Thymus (tissue), 11 donors: ENCODE data around the gene SPRR3. TPM values are rescaled to one million over a fixed set of nuclear protein-coding genes. Genes with fewer than 3 reads are reported as not detected.

Experiments
- DNase-seq, 9 donors: peaks; one replicate each; pipeline ENCODE4 v3.0.0-alpha.2; 2013; ENCODE audit warnings: low spot score in 9 of 9, low read depth in 6 of 9, missing footprints in 1 of 9
- H3K27ac ChIP-seq, 2 donors: one replicate each; pipeline ENCODE4 v1.5.1; 2013; ENCODE audit warnings: control low read depth in 1 of 2, low read depth in 1 of 2, low read length in 1 of 2, mild to moderate bottlenecking in 1 of 2, moderate library complexity in 1 of 2
- H3K27me3 ChIP-seq, 2 donors: one replicate each; pipeline ENCODE4 v1.5.1; 2013; ENCODE audit warnings: low read length in 1 of 2; ENCODE audit not compliant: control insufficient read depth in 2 of 2, insufficient read depth in 1 of 2
- H3K36me3 ChIP-seq, 2 donors: one replicate each; pipeline ENCODE4 v1.5.1; 2013; ENCODE audit warnings: low read length in 1 of 2, mild to moderate bottlenecking in 1 of 2, moderate library complexity in 1 of 2; ENCODE audit not compliant: control insufficient read depth in 2 of 2, insufficient read depth in 2 of 2
- H3K4me1 ChIP-seq, 2 donors: one replicate each; pipeline ENCODE4 v1.5.1; 2013; ENCODE audit warnings: low read length in 2 of 2; ENCODE audit not compliant: control insufficient read depth in 2 of 2, insufficient read depth in 2 of 2
- H3K4me3 ChIP-seq, 2 donors: one replicate each; pipeline ENCODE4 v1.5.1; 2013; ENCODE audit warnings: low read length in 2 of 2, control low read depth in 1 of 2, mild to moderate bottlenecking in 1 of 2
- H3K9me3 ChIP-seq, 2 donors: one replicate each; pipeline ENCODE4 v1.5.1; 2013; ENCODE audit warnings: low read length in 1 of 2, mild to moderate bottlenecking in 1 of 2; ENCODE audit not compliant: control insufficient read depth in 2 of 2, insufficient read depth in 1 of 2
- WGBS: extraction: QIAGEN DNeasy Blood & Tissue Kit; methylation state at CpG from one replicate; pipeline ENCODE4 v1.1.7; 2013; 5-methylcytosine and 5-hydroxymethylcytosine counted together
- polyA plus RNA-seq: library from polyadenylated mRNA; stranded (reverse); fragments of 200-250 nt; gene quantifications from one replicate; pipeline ENCODE4 v1.2.3, GENCODE V29; 2013
- total RNA-seq: library from RNA; stranded (reverse); fragments of 120-200 nt; gene quantifications from one replicate; pipeline ENCODE4 v1.2.4, GENCODE V29; 2013
- donor health status: healthy.

SPRR3 gene
- total and polyA plus RNA-seq, 2 donors = 0.28 to 9.7 TPM

DNA sequence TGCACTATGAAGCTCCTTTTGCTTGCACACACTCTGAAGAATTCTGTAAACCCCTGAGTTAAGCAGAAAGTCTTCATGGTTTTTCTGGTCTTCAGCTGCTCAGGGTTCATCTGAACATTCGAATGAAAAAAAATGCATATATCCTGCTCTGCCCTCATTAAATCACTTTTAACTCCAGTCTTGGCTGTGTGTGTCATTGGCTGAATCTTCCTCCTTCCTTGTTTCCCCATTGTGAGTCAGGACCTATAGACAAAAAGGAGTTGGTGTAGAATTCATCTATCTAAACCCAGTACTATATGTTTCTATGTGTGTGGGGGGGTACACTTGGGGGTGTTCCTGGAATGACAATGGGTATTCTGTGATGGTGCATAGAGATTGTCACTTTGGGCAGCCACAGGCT, 22.9 kb downstream of the SPRR3 start:
- Histone ChIP-seq H3K4me1 (no peaks in the 10 kb centered on the region), H3K36me3 (no peaks in the 10 kb centered on the region), H3K27me3 (no peaks in the 10 kb centered on the region), H3K27ac (no peak overlapping the region), H3K4me3 (no peak overlapping the region), H3K9me3 (no peaks in the 10 kb centered on the region)
- DNase-seq = no peak
- 95% methylated on average over 1 of the region's 1 CpG for WGBS

DNA sequence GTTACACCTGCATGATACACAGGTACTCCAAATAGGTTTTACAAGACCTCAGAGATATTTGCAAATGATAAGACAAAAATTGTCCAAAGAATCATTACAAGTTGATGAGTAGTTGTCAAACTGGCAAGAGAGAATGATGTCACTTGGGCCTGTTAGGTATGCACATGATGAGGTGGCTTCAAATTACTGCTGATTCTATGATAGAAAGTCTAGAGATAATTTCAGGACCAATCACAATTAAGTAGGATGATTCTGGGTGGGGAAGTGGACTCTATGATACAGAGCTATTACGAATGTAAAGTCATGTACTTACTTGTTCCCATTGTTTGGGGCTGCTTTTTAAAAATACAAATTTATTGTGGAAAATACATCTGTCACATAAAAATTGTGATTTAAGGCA, 24.2 kb downstream of the SPRR3 start:
- no peak overlapping the region for H3K27ac ChIP-seq
- no peak for DNase-seq
- H3K4me3 ChIP-seq = no peak overlapping the region
- H3K9me3 ChIP-seq = no peaks in the 10 kb centered on the region
- no peaks in the 10 kb centered on the region for H3K27me3 ChIP-seq
- H3K4me1 ChIP-seq = no peaks in the 10 kb centered on the region
- WGBS = 88% methylated on average over 1 of the region's 1 CpG
- H3K36me3 ChIP-seq = no peaks in the 10 kb centered on the region

DNA sequence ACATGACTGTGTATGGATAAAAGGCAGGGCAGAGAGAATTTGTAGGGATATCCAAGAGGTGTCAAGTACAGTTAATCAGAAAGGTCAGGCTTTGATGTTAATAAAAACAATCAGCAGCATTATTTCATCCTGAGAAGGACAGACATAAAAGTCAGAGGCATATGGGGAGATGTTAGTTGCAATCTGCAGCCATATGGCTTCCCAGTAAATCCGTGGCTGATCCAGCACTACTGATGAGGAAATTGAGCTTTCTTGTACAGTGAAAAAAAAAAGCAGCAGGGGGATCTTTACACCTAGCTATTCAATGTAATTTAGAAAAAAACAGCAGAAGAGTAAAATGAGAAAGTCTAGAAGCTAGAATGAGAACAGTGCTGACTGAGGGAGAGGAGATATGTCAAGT, 27.2 kb downstream of the SPRR3 start:
- Histone ChIP-seq H3K27ac (no peak overlapping the region), H3K9me3 (no peaks in the 10 kb centered on the region), H3K4me1 (no peaks in the 10 kb centered on the region), H3K27me3 (no peaks in the 10 kb centered on the region), H3K4me3 (no peak overlapping the region), H3K36me3 (no peaks in the 10 kb centered on the region)
- 89% methylated on average over 1 of the region's 1 CpG for WGBS
- no peak for DNase-seq

DNA sequence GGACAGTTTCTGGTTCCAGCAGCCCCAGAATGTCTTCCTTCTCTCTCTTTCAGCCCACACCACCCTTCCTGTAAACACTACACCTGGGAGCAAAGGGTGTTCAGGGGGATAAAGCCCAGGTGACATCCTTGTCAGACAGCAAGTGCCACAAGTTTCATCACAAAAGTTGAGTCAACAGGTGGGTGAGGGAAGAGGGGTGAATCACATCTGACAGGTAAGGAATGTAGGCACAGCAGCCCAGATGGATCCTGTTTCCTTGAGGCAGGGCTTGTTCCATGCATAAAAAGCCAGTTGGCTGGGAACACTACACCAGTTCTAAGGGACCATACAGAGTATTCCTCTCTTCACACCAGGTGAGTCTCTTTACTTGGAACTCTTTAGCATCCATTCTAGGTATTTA, 29.3 kb downstream of the SPRR3 start, which contains the start of gene SPRR1B:
Gene SPRR1B (plus strand): TSS at position 309 of the 400 bp plus-strand sequence. CDS start 1,143 bp downstream, outside the sequence.
- Histone ChIP-seq H3K4me1 (no peaks in the 10 kb centered on the region), H3K4me3 (no peak within 1 kb of the TSS), H3K27me3 (no peaks in the 10 kb centered on the region), H3K9me3 (no peaks in the 10 kb centered on the region), H3K36me3 (no peaks in the 10 kb centered on the region), H3K27ac (no peak within 1 kb of the TSS)
- no peak for DNase-seq

DNA sequence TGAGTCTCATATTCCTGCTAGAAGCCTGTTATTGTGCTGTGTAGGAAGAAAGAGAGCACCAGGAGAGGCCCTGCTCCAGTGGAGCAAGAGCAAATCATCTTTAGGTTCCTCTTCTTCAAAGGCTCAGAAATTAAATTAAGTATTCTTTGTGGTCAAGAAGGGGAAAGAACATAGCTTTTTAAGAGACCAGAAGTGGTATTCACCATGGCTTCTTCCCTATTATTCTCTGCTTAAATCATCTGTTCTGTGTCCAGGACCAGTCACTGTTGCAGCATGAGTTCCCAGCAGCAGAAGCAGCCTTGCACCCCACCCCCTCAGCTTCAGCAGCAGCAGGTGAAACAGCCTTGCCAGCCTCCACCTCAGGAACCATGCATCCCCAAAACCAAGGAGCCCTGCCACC, 30.5 kb downstream of the SPRR3 start:
- Histone ChIP-seq H3K4me1 (no peaks in the 10 kb centered on the region), H3K4me3 (no peak overlapping the region), H3K27ac (no peak overlapping the region), H3K27me3 (no peaks in the 10 kb centered on the region), H3K9me3 (no peaks in the 10 kb centered on the region), H3K36me3 (no peaks in the 10 kb centered on the region)
- DNase-seq = no peak

DNA sequence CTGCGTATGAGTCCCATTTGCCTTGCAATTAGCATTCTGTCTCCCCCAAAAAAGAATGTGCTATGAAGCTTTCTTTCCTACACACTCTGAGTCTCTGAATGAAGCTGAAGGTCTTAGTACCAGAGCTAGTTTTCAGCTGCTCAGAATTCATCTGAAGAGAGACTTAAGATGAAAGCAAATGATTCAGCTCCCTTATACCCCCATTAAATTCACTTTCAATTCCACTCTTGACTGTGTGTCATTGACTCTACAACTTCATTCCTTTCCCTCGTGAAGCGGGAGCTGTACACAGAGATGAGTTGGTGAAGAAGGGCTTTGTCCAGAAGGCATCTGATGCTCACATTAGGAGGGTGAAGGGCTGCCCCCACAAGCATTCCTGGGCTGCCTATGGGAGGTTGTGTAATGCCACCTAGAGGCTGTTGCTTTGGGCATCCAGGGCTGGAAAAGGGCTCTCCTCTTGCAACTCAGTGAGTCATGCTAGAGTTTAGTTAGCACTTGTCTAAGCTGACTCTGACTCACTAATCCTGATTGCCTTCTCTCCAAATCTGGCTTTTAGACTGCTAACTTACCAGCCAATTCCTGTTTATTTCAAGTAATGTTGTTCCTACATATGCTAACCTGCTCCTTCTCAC, 31.2 kb downstream of the SPRR3 start:
- 70% methylated on average over 3 of the region's 3 CpGs for WGBS
- Histone ChIP-seq H3K27ac (no peak overlapping the region), H3K4me3 (no peak overlapping the region), H3K4me1 (no peaks in the 10 kb centered on the region), H3K36me3 (no peaks in the 10 kb centered on the region), H3K9me3 (no peaks in the 10 kb centered on the region), H3K27me3 (no peaks in the 10 kb centered on the region)
- DNase-seq = no peak

DNA sequence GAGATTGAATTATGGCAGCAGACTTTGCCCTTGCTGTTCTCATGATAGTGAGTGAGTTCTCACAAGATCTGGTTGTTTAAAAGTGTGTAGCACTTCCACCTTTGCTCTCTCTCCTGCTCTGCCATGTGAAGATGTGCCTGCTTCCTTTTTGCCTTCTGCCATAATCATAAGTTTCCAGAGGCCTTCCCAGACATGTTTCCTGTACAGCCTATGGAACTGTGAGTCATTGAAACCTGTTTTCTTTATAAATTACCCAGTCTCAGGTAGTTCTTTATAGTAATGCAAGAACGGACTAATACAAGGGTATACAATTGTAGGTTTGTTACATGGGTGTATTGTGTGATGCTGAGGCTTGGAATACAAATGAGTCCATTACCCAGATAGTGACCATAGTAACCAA, 33.7 kb downstream of the SPRR3 start:
- no peaks in the 10 kb centered on the region for H3K4me1 ChIP-seq
- no peak for DNase-seq
- H3K36me3 ChIP-seq = no peaks in the 10 kb centered on the region
- H3K4me3 ChIP-seq = no peak overlapping the region
- 93% methylated on average over 1 of the region's 1 CpG for WGBS
- no peaks in the 10 kb centered on the region for H3K9me3 ChIP-seq
- no peaks in the 10 kb centered on the region for H3K27me3 ChIP-seq
- H3K27ac ChIP-seq = no peak overlapping the region

DNA sequence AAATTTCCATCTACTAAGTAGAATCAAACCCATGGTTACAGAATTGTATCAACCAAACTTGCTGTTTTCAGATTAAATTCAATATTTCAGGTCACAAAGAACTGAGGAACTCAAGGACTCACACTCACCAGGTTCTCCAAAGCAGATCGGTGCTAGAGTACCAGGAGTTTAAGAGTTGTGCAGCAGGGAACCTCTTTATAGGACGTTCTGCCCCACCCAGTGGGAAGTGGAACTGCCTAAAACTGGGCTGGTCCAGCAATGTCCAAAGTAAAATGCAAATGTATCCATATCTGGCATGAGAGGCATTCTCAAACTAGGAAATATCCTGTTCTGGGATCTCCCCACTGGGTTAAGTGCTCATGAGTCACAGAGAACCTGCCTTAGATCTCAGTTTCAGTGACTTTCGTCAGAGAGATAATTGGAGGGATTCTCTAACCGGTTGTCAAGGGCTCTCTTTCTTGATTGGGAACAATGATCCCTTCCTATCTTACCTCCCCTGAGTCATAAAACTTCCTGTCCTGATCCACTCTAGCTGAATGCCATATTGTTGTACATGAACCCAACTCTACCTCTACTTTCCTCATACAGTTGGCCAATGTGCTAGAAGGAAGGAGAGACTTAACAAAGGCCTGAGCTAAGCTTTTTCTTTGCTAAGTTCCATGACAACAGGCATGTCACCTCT, 39.5 kb downstream of the SPRR3 start, which contains the start of gene SPRR2D:
Gene SPRR2D (minus strand): TSS at position 171 of the 682 bp plus-strand sequence. CDS start 774 bp downstream, outside the sequence.
- 76% methylated on average over 4 of the region's 4 CpGs for WGBS
- H3K9me3 ChIP-seq = no peaks in the 10 kb centered on the region
- no peak within 1 kb of the TSS for H3K27ac ChIP-seq
- no peak within 1 kb of the TSS for H3K4me3 ChIP-seq
- no peaks in the 10 kb centered on the region for H3K36me3 ChIP-seq
- no peak for DNase-seq
- H3K4me1 ChIP-seq = no peaks in the 10 kb centered on the region
- H3K27me3 ChIP-seq = no peaks in the 10 kb centered on the region

DNA sequence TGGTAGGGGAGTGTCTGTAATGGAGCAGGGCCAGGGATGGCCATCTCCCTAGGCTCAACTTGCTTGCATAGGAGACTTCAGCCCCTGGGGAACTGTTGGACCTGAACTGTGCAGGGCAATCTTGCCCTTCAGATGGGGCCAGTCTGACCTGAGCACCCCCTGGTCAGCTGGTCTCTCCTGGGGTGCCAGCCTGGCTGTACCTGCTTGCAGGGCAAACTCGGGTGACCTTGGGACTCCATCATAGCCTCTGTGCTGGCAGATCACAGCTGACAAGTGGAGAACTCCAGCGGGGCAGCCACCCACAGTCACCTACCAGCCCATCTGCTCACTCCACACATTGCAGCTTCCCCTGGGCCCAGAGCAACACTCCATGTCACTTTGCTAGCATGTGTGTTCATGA, 47.7 kb downstream of the SPRR3 start:
- no peaks in the 10 kb centered on the region for H3K4me1 ChIP-seq
- no peaks in the 10 kb centered on the region for H3K36me3 ChIP-seq
- WGBS = 94% methylated on average over 2 of the region's 2 CpGs
- no peak overlapping the region for H3K27ac ChIP-seq
- H3K4me3 ChIP-seq = no peak overlapping the region
- DNase-seq = no peak
- no peaks in the 10 kb centered on the region for H3K9me3 ChIP-seq
- H3K27me3 ChIP-seq = no peaks in the 10 kb centered on the region
